Activated CD4-positive, alpha-beta T cell treated with anti-CD3 and anti-CD28 coated beads, Interleukin-2, amount 10 ng/mL, durations not matched to agents 24 days and 14 days (primary cell): ENCODE measurements around the gene SLC16A4. TPM values are rescaled to one million over a fixed set of nuclear protein-coding genes. Genes with fewer than 3 reads are reported as not detected.
"Not testable (repeated sequence)": the region's sequence is repeated elsewhere in the genome, so short reads cannot be mapped to it uniquely, and the experiment has no call there.

Source experiments
- DNase-seq: peaks from one replicate; pipeline ENCODE4 v3.0.0; 2022
- H3K27ac Mint-ChIP-seq: one replicate; pipeline ENCODE4 v1.8.0; 2022; ENCODE audit warnings: mild to moderate bottlenecking, mixed read lengths
- H3K27me3 Mint-ChIP-seq: one replicate; pipeline ENCODE4 v1.8.0; 2022; ENCODE audit warnings: mixed read lengths
- H3K36me3 Mint-ChIP-seq: one replicate; pipeline ENCODE4 v1.8.0; 2022; ENCODE audit warnings: low read depth, mild to moderate bottlenecking, mixed read lengths
- H3K4me1 Mint-ChIP-seq: one replicate; pipeline ENCODE4 v1.8.0; 2021; ENCODE audit warnings: mixed read lengths
- H3K4me3 Mint-ChIP-seq: one replicate; pipeline ENCODE4 v1.8.0; 2022; ENCODE audit warnings: mild to moderate bottlenecking, moderate library complexity, mixed read lengths
- H3K9me3 Mint-ChIP-seq: one replicate; pipeline ENCODE4 v1.8.0; 2021; ENCODE audit warnings: mixed read lengths
- intact Hi-C: fragments of 100-400 bp; cut with micrococcal nuclease; formaldehyde crosslinking; loops from one replicate; pipeline ENCODE4 v1.15.1; 2023
- total RNA-seq: library from RNA; stranded (reverse); gene quantifications from 2 replicates; pipeline ENCODE4 v1.2.3, GENCODE V29; 2022

Gene SLC16A4
- total RNA-seq, 1 donor from 2014 or later = 0.44 TPM

DNA sequence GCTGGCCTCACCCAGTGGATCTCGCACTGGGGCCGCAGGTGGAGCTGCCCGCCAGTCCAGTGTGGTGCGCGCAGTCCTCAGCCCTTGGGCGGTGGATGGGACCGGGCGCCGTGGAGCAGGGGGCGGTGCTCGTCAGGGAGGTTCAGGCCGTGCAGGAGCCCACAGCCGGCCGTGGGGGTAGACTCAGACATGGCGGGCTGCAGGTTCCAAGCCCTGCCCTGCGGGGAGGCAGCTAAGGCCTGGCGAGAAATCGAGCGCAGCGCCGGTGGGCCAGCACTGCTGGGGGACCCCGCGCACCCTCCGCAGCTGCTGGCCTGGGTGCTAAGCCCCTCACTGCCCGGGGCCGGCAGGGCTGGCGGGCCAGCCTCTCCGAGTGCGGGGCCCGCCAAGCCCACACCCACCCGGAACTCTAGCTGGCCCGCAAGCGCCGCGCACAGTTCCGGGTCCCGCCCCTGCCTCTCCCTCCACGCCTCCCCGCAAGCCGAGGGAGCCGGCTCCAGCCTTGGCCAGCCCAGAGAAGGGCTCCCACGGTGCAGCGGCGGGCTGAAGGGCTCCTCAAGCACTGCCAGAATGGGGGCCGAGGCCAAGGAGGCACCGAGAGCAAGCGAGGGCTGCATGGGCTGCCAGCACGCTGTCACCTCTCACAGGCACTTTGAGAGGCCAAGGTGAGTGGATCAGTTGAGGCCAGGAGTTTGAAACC lies 5.6 kb upstream of the SLC16A4 start:
- H3K9me3 Mint-ChIP-seq, H3K4me3 Mint-ChIP-seq, H3K4me1 Mint-ChIP-seq, H3K27me3 Mint-ChIP-seq, intact Hi-C loops, DNase-seq, H3K27ac Mint-ChIP-seq: not testable (repeated sequence)
- H3K36me3 Mint-ChIP-seq = peaks cover 31% of the 10 kb centered on the region

DNA sequence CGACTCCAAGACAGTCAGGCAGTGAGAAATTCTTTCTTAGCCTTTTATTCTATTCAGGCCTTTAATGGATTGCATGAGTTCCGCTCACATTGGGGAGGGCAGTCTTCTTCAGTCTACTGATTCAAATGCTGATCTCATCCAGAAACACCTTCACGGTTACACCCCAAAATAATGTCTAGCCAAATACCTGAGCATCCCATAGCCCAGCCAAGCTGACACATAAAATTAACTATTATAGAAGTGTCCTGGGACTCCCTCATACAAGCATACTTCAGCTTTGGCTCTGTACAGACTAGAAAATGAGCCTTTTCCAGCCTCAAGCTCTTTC lies 3.6 kb upstream of the SLC16A4 start:
- no peak overlapping the region for H3K4me3 Mint-ChIP-seq
- no peaks in the 10 kb centered on the region for H3K4me1 Mint-ChIP-seq
- intact Hi-C loops = no loop called here
- peaks cover 23% of the 10 kb centered on the region for H3K36me3 Mint-ChIP-seq
- H3K9me3 Mint-ChIP-seq = no peaks in the 10 kb centered on the region
- H3K27ac Mint-ChIP-seq = no peak overlapping the region
- H3K27me3 Mint-ChIP-seq = no peaks in the 10 kb centered on the region
- DNase-seq = no peak

DNA sequence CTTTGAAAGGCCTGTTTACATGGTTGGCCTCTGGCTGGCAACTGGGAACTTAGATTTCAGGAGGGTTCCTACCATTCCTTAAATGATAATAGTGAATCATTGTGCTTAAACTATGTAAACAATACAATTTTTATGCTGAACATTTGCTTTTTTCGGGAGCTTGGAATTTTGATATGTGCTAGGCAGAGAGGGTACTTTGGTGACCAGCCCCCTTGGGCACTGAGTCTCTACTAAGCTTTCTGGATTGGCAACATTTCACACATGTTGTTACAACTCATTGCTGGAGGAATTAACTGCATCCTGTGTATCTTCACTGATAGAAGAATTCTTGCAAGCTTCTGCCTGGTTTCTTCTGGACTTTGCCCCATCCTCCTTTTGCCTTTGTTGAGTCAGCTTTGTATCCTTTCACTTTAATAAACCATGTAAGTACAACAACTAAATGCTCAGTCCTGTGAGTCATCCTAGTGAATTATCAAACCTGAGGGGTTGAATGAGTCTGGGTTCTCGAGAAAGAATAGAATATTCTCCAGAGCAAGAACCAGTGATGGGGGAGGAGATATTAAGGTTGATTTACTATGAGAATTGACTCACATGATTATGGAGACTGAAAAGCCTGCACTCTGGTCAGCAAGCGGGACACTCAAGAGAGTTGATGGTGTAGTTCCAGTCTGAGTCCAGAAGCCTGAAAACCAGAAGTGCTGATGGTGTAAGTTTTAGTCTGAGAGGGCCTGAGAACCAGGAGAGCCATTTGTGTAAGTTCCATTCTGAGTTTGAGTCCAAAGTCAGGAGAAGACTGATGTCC lies 3.1 kb upstream of the SLC16A4 start:
- H3K4me1 Mint-ChIP-seq = no peaks in the 10 kb centered on the region
- H3K9me3 Mint-ChIP-seq = no peaks in the 10 kb centered on the region
- H3K36me3 Mint-ChIP-seq = peaks cover 23% of the 10 kb centered on the region

DNA sequence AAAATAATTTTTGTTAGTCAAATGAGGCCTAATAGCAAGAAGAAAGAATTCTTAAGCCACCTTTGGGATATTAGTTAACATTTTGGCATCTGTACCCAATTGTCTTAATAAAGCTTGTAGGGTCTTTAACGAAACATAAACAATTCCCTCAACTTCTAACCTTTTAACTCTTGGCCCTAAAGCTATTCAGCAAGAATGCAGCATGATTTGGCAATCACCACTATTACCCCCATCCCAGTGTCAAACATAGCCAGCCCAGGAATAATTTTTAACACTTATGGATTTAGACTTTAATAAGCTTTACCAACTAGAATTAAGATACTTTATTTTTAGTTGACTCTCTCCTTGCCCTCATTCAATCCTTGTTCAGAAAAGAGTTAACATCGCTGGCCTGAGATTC lies 2.5 kb upstream of the SLC16A4 start:
- H3K27ac Mint-ChIP-seq = no peak overlapping the region
- H3K4me1 Mint-ChIP-seq = no peaks in the 10 kb centered on the region
- no peaks in the 10 kb centered on the region for H3K9me3 Mint-ChIP-seq
- intact Hi-C loops = no loop called here
- no peaks in the 10 kb centered on the region for H3K27me3 Mint-ChIP-seq
- no peak for DNase-seq
- peaks cover 21% of the 10 kb centered on the region for H3K36me3 Mint-ChIP-seq
- H3K4me3 Mint-ChIP-seq = no peak overlapping the region

More for the DNA sequence above, 3.1 kb upstream of the SLC16A4 start:
- intact Hi-C loops = no loop called here
- Mint-ChIP-seq H3K27me3 (no peaks in the 10 kb centered on the region), H3K4me3 (no peak overlapping the region), H3K27ac (no peak overlapping the region)
- no peak for DNase-seq

DNA sequence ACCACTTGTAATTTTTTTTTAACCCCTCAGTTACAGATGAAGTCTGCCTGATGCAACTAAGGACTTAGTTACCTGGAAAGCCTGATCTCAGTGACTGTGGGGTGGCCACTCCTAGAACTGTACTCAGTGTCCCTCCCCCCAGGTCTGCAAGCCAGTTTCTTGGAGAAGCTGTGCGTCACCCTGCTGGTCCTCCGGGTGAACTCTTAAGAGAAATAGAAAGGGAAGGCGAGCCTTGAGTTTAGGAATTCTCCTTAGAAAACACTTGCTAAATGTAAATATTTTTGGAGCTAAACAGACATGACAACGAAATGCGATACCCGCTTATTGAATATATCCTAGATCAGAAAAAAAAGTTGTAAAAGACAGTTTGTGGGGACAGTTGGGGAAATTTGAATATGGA lies 730 bp downstream of the SLC16A4 start:
- Mint-ChIP-seq H3K36me3 (peaks cover 16% of the 10 kb centered on the region), H3K4me3 (no peak overlapping the region), H3K4me1 (peaks cover 4% of the 10 kb centered on the region), H3K27me3 (no peaks in the 10 kb centered on the region), H3K9me3 (no peaks in the 10 kb centered on the region), H3K27ac (no peak overlapping the region)
- intact Hi-C loops = no loop called here
- DNase-seq = no peak

DNA sequence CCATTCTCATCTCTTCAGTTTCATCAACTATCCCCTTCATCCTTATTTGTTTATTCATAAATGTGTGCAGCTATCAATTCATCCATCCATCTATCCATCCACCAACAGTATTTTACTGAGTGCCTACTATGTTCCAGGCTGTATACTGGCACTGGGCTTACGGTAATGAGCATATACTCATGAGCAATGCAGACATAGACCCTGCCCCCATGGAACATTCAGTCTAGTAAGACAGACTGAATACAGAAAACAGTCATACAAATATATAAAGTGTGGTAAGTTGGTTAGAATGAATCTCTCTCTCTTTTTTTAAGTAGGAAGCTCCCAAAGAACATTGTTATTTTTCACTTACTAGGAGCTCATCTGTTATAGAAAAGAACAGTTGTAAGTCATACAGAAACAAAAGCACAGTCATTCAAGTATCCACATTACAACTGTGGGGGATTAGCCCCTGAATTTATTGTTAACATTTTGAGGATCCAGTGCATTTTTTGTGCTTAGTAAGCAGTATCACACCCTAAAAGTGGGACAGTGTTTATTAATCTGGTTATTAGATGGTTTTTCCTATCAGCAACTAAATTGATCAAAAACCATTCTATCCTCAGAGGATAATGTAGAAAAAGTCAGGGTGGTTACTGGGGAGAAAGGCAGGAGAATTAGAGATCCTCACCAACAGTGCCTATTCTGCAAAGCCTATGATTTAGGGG lies 3.6 kb downstream of the SLC16A4 start:
- H3K36me3 Mint-ChIP-seq = peaks cover 14% of the 10 kb centered on the region
- no peak overlapping the region for H3K27ac Mint-ChIP-seq
- H3K27me3 Mint-ChIP-seq = no peaks in the 10 kb centered on the region
- no peak for DNase-seq
- intact Hi-C loops = no loop called here
- H3K9me3 Mint-ChIP-seq = no peaks in the 10 kb centered on the region
- no peak overlapping the region for H3K4me3 Mint-ChIP-seq
- H3K4me1 Mint-ChIP-seq = peaks cover 20% of the 10 kb centered on the region

DNA sequence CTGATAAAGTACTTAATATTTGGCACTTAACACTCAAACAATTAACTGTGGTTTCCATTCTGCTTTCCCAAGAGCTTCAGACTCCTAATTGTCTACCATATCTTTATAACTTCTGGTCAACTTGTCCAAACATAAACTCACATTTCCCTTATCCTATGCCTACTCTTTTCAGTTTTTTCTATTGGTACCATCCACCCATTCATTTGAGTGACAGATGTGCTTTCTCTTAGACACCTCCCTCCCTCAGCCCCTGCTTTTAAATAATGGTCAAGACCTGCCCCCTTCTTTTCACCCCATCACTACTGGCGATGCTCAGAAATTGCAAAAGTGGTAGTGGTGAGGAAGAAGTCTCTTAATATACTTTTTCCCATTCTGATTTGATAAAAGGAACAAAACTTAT lies 5.5 kb downstream of the SLC16A4 start:
- no peak overlapping the region for H3K4me3 Mint-ChIP-seq
- H3K4me1 Mint-ChIP-seq = peaks cover 20% of the 10 kb centered on the region
- intact Hi-C loops = no loop called here
- H3K27ac Mint-ChIP-seq = no peak overlapping the region
- DNase-seq = no peak
- H3K27me3 Mint-ChIP-seq = no peaks in the 10 kb centered on the region
- H3K36me3 Mint-ChIP-seq = peaks cover 23% of the 10 kb centered on the region
- H3K9me3 Mint-ChIP-seq = no peaks in the 10 kb centered on the region

DNA sequence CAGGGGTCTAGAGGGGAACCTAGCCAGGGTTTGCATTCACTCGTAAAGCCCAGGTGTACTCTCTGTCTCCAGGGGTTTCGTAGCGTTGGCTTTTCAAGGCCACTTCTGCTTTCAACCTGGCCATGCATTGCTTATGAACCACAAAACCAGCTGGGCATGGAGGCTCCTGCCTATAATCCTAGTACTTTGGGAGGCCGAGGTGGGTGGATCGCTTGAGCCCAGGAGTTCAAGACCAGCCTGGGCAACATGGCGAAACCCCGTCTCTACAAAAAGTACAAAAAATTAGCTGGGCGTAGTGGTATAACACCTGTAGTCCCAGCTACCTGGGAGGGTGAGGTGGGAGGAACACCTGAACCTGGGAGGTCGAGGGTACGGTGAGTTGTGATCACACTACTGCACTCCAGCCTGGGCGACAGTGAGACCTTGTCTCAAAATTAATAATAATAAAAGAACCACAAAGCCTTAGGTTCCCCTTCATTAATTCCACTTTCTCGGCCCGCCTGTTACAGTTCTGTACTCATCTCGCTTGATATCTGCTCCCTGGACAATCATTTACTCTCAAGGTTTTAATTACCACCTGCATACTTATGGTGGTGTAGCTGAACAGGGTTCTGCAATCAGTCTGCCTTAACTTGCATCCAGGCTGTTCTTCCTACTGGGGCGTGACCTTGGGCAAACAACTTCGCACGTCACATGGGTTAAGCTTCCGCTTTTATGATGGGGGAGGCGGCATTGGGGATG lies 6.1 kb downstream of the SLC16A4 start:
- intact Hi-C loops = no loop called here
- no peaks in the 10 kb centered on the region for H3K9me3 Mint-ChIP-seq
- DNase-seq = no peak
- no peak overlapping the region for H3K27ac Mint-ChIP-seq
- H3K36me3 Mint-ChIP-seq = peaks cover 22% of the 10 kb centered on the region
- no peak overlapping the region for H3K4me3 Mint-ChIP-seq
- H3K27me3 Mint-ChIP-seq = no peaks in the 10 kb centered on the region
- H3K4me1 Mint-ChIP-seq = peaks cover 20% of the 10 kb centered on the region

DNA sequence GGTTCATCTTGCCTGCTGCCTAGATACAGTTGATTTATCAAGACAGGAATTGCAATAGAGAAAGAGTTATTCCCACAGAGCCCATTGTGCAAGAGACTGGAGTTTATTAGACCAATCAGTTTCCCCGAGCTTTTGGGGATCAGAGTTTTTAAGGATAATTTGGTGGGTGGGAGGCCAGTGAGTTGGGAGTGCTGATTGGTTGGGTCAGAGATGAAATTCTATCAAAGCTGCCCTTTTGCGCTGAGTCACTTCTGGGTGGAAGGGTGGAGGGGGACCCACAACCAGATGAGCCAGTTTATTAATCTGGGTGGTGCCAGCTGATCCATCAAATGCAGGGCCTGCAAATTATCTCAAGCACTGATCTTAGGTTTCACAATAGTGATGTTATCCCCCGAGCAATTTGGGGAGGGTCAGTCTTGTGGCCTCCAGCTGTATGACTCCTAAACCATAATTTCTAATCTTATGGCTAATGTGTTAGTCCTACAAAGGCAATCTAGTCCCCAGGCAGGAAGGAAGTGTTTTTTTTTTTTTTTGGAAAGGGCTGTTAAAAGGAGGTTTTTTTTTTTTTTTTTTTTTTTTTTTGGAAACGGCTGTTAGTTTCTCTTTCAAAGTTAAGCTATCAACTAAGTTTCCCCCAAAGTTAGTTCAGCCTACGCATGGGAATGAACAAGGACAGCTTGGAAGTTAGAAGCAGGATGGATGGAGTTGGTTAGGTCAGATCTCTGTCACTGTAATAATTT lies 7.4 kb downstream of the SLC16A4 start:
- no peak for DNase-seq
- Mint-ChIP-seq H3K4me1 (peaks cover 20% of the 10 kb centered on the region), H3K27ac (peak overlapping the region; percentile 52), H3K36me3 (peaks cover 31% of the 10 kb centered on the region), H3K9me3 (no peaks in the 10 kb centered on the region), H3K27me3 (no peaks in the 10 kb centered on the region), H3K4me3 (peak overlapping the region; percentile 20)
- intact Hi-C loops = no loop called here

DNA sequence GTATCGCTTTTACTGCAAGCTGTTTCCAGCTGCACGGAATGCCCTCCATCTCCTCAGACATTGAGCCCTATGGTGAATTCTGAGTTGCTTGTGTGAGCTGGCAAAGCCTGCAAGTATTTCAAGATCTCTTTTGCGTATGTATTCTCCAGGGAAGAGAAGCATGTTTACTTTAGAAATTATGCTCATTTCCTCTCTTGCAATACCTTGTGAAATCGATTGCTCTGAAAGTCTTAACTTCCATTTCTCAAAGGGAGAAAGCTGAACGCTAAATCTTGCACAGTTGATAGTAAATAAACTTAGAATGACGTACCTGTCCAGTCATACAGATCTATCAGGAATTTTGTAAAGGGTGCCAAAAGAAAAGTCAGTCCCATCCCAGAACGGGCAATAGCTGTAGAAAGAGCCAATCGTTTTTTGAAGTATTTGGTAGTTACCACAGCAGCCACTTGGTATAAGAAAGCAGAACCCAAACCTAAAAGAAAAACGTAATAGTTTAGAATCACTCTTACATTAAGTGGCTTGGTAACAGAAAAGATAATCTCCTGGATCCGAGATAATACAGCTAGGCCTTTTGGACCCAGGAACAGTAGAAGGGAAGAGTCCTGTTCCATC lies 10.0 kb downstream of the SLC16A4 start:
- peaks cover 16% of the 10 kb centered on the region for H3K4me1 Mint-ChIP-seq
- peak overlapping the region; percentile 20 for H3K27ac Mint-ChIP-seq
- no peaks in the 10 kb centered on the region for H3K27me3 Mint-ChIP-seq
- no peak overlapping the region for H3K4me3 Mint-ChIP-seq
- no peaks in the 10 kb centered on the region for H3K9me3 Mint-ChIP-seq
- intact Hi-C loops = no loop called here
- peaks cover 40% of the 10 kb centered on the region for H3K36me3 Mint-ChIP-seq
- no peak for DNase-seq

DNA sequence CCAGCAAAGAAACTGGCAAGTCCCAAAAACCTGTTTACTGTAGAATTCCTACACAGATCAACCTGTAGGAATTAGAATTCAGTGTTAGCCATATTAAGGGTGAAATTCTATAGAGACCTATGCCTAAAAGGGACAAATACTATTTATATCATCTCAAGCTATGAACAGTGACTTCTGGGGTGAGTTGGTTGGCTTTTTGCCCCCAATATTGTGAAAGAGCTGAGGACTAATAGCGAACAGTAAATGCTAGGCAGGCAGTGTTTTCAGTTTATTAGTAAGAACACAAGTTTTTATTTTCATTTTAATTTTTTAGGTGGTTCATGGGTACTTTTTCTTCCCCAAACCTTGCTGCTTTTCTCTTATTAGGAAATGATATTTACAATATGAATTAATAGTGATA lies 15.3 kb downstream of the SLC16A4 start:
- intact Hi-C loops = no loop called here
- H3K27me3 Mint-ChIP-seq = no peaks in the 10 kb centered on the region
- H3K36me3 Mint-ChIP-seq = peaks cover 40% of the 10 kb centered on the region
- peaks cover 3% of the 10 kb centered on the region for H3K4me1 Mint-ChIP-seq
- H3K9me3 Mint-ChIP-seq = no peaks in the 10 kb centered on the region
- H3K27ac Mint-ChIP-seq = no peak overlapping the region
- no peak for DNase-seq
- H3K4me3 Mint-ChIP-seq = no peak overlapping the region

DNA sequence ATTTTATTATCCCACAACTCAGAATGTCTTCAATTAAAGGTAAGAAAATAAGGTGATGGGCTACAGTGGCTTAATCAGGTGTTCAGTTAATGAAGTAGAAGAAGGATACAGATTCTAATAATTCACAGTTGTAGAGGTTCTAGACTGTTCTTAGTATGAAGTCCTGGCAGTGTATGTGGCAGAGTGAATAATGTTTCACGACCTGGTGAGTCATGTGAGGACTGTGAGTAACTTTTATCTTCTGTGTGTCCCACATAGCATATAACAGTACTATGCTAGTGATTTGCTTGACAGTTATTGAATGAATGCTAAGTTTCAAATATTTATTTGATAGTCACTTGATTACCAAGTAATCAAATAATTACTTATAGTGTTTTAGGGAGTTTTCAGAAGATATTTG lies 20.0 kb downstream of the SLC16A4 start:
- H3K4me3 Mint-ChIP-seq = no peak overlapping the region
- no peaks in the 10 kb centered on the region for H3K9me3 Mint-ChIP-seq
- peak overlapping the region; percentile 61 for H3K27ac Mint-ChIP-seq
- no peaks in the 10 kb centered on the region for H3K27me3 Mint-ChIP-seq
- no peak for DNase-seq
- intact Hi-C loops = loop anchor here (2.0 to 5.0 kb wide), 2 partner anchors 32 to 36 kb away; partner anchors contain the start of genes LAMTOR5 and RBM15
- peaks cover 26% of the 10 kb centered on the region for H3K36me3 Mint-ChIP-seq
- peaks cover 9% of the 10 kb centered on the region for H3K4me1 Mint-ChIP-seq

DNA sequence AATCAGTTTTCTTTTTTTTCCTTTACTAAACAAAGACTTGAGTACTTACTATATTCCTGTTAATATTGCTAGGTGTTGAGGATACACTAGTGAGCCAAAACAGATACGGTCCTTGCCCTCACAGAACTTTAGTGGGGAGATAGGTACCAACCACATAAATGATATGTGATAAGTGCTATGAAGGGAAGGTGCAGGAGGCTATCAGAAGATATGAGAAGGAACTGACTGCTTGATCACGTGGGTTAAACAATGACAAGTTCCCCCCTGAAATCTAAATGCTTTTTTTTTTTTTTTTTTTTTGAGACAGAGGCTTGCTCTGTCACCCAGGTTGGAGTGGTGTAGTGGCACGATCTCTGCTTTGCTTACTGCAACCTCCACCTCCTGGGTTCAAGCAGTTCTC lies 26.6 kb downstream of the SLC16A4 start:
- Mint-ChIP-seq H3K4me3 (no peak overlapping the region), H3K4me1 (peaks cover 7% of the 10 kb centered on the region), H3K9me3 (no peaks in the 10 kb centered on the region), H3K27me3 (no peaks in the 10 kb centered on the region), H3K36me3 (peaks cover 31% of the 10 kb centered on the region), H3K27ac (no peak overlapping the region)
- intact Hi-C loops = no loop called here
- DNase-seq = no peak
